ENCODE results near the gene WNK1. TPM values are rescaled to one million over a fixed set of nuclear protein-coding genes. Genes with fewer than 3 reads are reported as not detected.

Gene WNK1
- total RNA-seq, 1 experiment from 2014 or later = 117 TPM

DNA sequence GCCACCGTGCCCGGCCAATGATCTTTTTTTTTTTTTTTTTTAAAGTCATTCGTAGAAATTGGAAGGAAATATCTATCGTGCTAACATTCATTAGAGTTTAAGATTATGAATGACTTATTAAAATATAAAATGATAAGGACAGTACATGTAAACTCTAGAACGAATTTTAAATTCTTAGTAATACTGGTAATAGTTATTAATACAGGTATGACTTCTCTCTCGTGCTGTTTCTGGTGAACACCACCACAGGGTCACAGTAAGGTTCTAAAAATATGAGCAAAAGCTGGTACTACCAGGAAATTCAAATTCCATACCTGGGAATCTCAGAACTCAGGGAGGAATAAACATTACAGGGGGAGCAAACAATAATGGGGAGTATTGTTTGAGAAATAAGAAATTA lies 26.2 kb downstream of the WNK1 start:
- Histone ChIP-seq H3K9ac (ENCODE audit: extremely low read depth, insufficient read length, low read length) (no peak overlapping the region), H2AK5ac (ENCODE audit: insufficient read length, low read length) (no peak overlapping the region), H2AFZ (ENCODE audit: low read length) (no peak overlapping the region), H3K23ac (ENCODE audit: insufficient read length, low read depth, low read length) (no peak overlapping the region), H3K27ac (ENCODE audit: insufficient read length, low read depth, low read length) (no peak overlapping the region), H4K20me1 (ENCODE audit: control insufficient read depth, insufficient read depth, insufficient read length) (no peaks in the 10 kb centered on the region), H2BK12ac (ENCODE audit: insufficient read length, low read depth, low read length) (no peak overlapping the region), H4K5ac (ENCODE audit: insufficient read length, low read depth, low read length) (no peak overlapping the region), H3T11ph (ENCODE audit: low read length) (no peak overlapping the region), H2BK5ac (ENCODE audit: insufficient read length, low read length) (no peak overlapping the region), H3K79me1 (ENCODE audit: insufficient read depth, low read depth, low read length, poor library complexity, severe bottlenecking) (peaks cover 10% of the 10 kb centered on the region), H3K79me2 (ENCODE audit: insufficient read depth, low read length) (peaks cover 19% of the 10 kb centered on the region; the same call in 1 of the 2 replicates), H3K56ac (ENCODE audit: insufficient read length, low read depth, low read length) (no peak overlapping the region), H3K14ac (ENCODE audit: insufficient read depth, low read length) (no peak overlapping the region), H2BK120ac (ENCODE audit: low read depth, low read length, poor library complexity, severe bottlenecking) (no peak overlapping the region), H3K4me2 (ENCODE audit: insufficient read depth, insufficient read length, low read length) (no peak overlapping the region), H3K18ac (ENCODE audit: insufficient read length, low read depth, low read length) (no peak overlapping the region), H4K8ac (replicated peaks; ENCODE audit: insufficient read length, low read depth, low read length) (no peak overlapping the region), H3K23me2 (ENCODE audit: insufficient read length, low read depth, low read length, poor library complexity, severe bottlenecking) (no peaks in the 10 kb centered on the region), H3K27me3 (ENCODE audit: insufficient read depth, low read length) (no peaks in the 10 kb centered on the region), H2BK20ac (ENCODE audit: low read depth, low read length, poor library complexity, severe bottlenecking) (no peak overlapping the region), H3K9me3 (ENCODE audit: control insufficient read depth, low read depth, low read length) (no peaks in the 10 kb centered on the region), H2BK15ac (ENCODE audit: low read depth, low read length) (no peak overlapping the region), H4K91ac (ENCODE audit: insufficient read length, low read depth, low read length) (no peak overlapping the region), H3K4me1 (ENCODE audit: insufficient read depth, low read length) (no peaks in the 10 kb centered on the region; the same call in 1 of the 2 replicates), H3K4ac (ENCODE audit: low read depth, low read length) (no peak overlapping the region)
- no CpG with 5 or more reads among the region's 6 CpGs for WGBS (ENCODE audit: extremely low coverage, insufficient read length, low lambda C conversion rate)
- H3K27ac Mint-ChIP-seq = no peak overlapping the region
- no peak overlapping the region for H3K4me3 Mint-ChIP-seq
- DNase-seq = no peak
- no peaks in the 10 kb centered on the region for H3K27me3 Mint-ChIP-seq (ENCODE audit: low read depth)
- no peaks in the 10 kb centered on the region for H3K9me3 Mint-ChIP-seq
- peaks cover 17 to 19% of the 10 kb centered on the region in 2 experiments for H3K4me1 Mint-ChIP-seq
- TF ChIP-seq, protein P1, sequence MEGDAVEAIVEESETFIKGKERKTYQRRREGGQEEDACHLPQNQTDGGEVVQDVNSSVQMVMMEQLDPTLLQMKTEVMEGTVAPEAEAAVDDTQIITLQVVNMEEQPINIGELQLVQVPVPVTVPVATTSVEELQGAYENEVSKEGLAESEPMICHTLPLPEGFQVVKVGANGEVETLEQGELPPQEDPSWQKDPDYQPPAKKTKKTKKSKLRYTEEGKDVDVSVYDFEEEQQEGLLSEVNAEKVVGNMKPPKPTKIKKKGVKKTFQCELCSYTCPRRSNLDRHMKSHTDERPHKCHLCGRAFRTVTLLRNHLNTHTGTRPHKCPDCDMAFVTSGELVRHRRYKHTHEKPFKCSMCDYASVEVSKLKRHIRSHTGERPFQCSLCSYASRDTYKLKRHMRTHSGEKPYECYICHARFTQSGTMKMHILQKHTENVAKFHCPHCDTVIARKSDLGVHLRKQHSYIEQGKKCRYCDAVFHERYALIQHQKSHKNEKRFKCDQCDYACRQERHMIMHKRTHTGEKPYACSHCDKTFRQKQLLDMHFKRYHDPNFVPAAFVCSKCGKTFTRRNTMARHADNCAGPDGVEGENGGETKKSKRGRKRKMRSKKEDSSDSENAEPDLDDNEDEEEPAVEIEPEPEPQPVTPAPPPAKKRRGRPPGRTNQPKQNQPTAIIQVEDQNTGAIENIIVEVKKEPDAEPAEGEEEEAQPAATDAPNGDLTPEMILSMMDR (conservative IDR thresholded peaks at IDR 0.05) = no peak
- peaks cover 0 to 8% (median 3%) of the 10 kb centered on the region in 3 experiments; a peak in 3 of 7 replicates for H3K36me3 Mint-ChIP-seq (ENCODE audit: insufficient read depth in 1 of 3, low read depth in 3 of 3)

Data from H9 (cell line).